Measurements from ENCODE around the gene CNTNAP2.

The CNTNAP2 gene

DNA sequence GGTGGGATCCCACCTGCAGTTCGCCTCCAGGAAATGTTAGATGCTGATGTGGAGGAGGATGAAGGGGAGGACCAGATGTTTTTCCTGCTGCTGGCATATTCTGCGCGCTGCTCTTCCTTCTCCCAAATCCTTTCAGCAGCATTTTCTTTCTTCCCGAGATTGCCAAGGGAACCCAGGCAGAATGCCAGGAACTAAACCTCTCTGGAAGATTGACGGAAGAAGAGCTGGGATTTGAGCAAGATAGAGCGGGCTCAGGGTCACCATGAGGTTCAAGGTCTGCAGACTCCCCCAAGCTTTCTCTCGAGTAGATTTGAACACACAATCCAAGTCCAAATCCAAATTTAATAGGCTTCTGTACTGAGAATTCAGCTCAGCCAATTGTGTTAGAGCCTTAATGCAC lies 2128.8 kb downstream of the CNTNAP2 start:
- H3K9ac ChIP-seq (ENCODE audit: insufficient read length): no peak overlapping the region
- H3K4me3 ChIP-seq: no peak overlapping the region
- TF ChIP-seq FOXP2 (optimal IDR thresholded peaks at IDR 0.05; ENCODE audit: control extremely low read depth, extremely low read length, insufficient read depth): no peak
- TF ChIP-seq POLR2AphosphoS5 (IDR thresholded peaks at IDR 0.05; ENCODE audit: borderline replicate concordance, low read depth, low read length): no peak
- no peak for TF ChIP-seq EZH2 (IDR thresholded peaks at IDR 0.05)
- no peak for DNase-seq (ENCODE audit: low read depth, low spot score)
- no peaks in the 10 kb centered on the region for H3K36me3 ChIP-seq (ENCODE audit: insufficient read depth, low read length)
- no peaks in the 10 kb centered on the region for H3K9me3 ChIP-seq (ENCODE audit: low read depth, low read length)
- no peak overlapping the region for H3K27ac ChIP-seq

DNA sequence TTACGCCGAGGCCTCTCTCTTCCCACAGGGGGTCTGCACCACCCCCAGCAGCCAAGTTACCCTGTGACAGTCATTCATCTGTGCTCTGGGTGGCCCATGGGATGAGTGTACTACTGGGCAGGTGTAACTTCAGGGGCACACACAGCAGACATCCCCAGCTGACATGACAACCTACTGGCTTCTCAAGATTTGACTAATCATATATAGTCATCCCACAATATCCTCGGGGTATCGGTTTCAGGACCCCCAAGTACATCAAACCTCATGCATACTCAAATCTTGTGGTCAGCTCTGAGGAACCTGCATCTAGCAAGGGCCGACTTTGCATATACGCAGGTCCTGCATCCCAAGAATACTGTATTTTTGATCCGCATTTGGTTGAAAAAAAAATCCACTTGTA lies 2137.0 kb downstream of the CNTNAP2 start:
- no peaks in the 10 kb centered on the region for H3K36me3 ChIP-seq (ENCODE audit: insufficient read depth, low read length)
- no peak overlapping the region for H3K27ac ChIP-seq
- TF ChIP-seq POLR2AphosphoS5 (IDR thresholded peaks at IDR 0.05; ENCODE audit: borderline replicate concordance, low read depth, low read length): no peak
- no peak for TF ChIP-seq FOXP2 (optimal IDR thresholded peaks at IDR 0.05; ENCODE audit: control extremely low read depth, extremely low read length, insufficient read depth)
- TF ChIP-seq EZH2 (IDR thresholded peaks at IDR 0.05): no peak
- no peak for DNase-seq (ENCODE audit: low read depth, low spot score)
- H3K4me3 ChIP-seq: no peak overlapping the region
- H3K9me3 ChIP-seq (ENCODE audit: low read depth, low read length): 0 out of 2 replicates have a peak, but pooled peaks cover 6% of the 10 kb centered on the region
- H3K9ac ChIP-seq (ENCODE audit: insufficient read length): no peak overlapping the region

DNA sequence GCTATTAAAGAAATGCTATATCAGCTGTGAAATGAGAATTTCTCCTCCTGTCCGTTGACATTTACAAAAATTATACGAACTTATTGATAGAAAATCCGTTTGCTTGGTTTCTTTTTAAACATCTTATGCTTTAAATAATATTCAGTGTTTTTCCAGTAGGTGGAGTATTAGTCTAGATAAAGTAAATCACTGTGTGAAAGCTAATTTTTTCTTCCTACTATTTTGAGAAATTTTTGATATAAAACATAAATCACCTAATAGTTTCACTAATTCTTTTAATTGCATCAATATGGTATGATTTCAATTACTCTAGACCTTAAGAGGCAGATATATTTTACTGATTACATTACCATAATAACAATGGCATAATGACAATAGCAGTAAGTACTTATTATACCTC lies 2138.7 kb downstream of the CNTNAP2 start:
- no peak for DNase-seq (ENCODE audit: low read depth, low spot score)
- H3K9me3 ChIP-seq (ENCODE audit: low read depth, low read length): 0 out of 2 replicates have a peak, but pooled peaks cover 6% of the 10 kb centered on the region
- no peak overlapping the region for H3K4me3 ChIP-seq
- H3K9ac ChIP-seq (ENCODE audit: insufficient read length): peak overlapping the region; percentile 64
- no peak overlapping the region for H3K27ac ChIP-seq
- no peak for TF ChIP-seq POLR2AphosphoS5 (IDR thresholded peaks at IDR 0.05; ENCODE audit: borderline replicate concordance, low read depth, low read length)
- no peak for TF ChIP-seq FOXP2 (optimal IDR thresholded peaks at IDR 0.05; ENCODE audit: control extremely low read depth, extremely low read length, insufficient read depth)
- H3K36me3 ChIP-seq (ENCODE audit: insufficient read depth, low read length): no peaks in the 10 kb centered on the region

DNA sequence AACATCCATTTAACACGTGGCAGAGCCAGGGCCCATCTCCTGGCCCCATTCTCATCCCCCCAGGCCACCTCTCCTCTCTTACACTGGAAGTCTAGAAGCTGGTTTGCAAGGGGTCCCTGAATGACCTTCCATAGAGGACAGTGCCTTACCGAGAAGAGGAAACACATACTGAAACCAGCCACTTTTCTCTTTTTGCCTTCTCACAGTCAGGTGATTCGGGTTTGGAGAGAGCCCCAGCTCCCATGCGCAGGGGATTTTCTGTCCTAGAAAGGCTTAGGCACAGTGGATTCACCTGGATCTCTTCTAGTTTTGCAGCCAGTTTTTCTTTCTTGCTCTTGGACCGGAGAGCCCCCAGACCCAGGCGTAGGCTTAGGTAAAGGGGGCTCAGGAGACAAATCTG lies 2139.8 kb downstream of the CNTNAP2 start:
- Histone ChIP-seq H3K4me3 (no peak overlapping the region), H3K36me3 (ENCODE audit: insufficient read depth, low read length) (no peaks in the 10 kb centered on the region), H3K27ac (no peak overlapping the region), H3K9ac (ENCODE audit: insufficient read length) (no peak overlapping the region), H3K9me3 (ENCODE audit: low read depth, low read length) (0 out of 2 replicates have a peak, but pooled peaks cover 4% of the 10 kb centered on the region)
- DNase-seq (ENCODE audit: low read depth, low spot score): no peak
- TF ChIP-seq POLR2AphosphoS5 (IDR thresholded peaks at IDR 0.05; ENCODE audit: borderline replicate concordance, low read depth, low read length) (no peak), EZH2 (IDR thresholded peaks at IDR 0.05) (no peak), FOXP2 (optimal IDR thresholded peaks at IDR 0.05; ENCODE audit: control extremely low read depth, extremely low read length, insufficient read depth) (no peak)

DNA sequence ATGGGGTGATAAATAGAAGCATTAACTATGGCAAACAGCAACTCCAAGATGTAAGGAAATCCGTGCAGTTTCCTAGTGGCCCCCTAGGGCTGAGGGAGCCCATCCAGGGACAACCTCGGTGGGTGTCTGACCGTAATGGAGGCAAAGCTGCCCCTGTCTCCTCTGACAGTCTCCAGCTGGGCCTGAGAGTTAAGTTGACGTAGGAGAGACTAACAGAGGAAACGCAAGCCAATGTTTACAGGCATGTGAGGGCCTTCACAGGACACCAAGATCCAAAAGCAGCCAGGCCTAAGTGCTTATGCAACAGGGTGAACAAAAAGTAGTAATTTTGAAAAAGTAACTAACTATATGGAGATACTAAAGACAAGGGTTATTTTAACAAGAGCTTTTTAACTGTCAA lies 2144.0 kb downstream of the CNTNAP2 start:
- Histone ChIP-seq H3K4me3 (no peak overlapping the region), H3K9ac (ENCODE audit: insufficient read length) (no peak overlapping the region), H3K36me3 (ENCODE audit: insufficient read depth, low read length) (no peaks in the 10 kb centered on the region), H3K27ac (no peak overlapping the region), H3K9me3 (ENCODE audit: low read depth, low read length) (no peaks in the 10 kb centered on the region)
- DNase-seq (ENCODE audit: low read depth, low spot score): no peak
- no peak for TF ChIP-seq POLR2AphosphoS5 (IDR thresholded peaks at IDR 0.05; ENCODE audit: borderline replicate concordance, low read depth, low read length)
- no peak for TF ChIP-seq FOXP2 (optimal IDR thresholded peaks at IDR 0.05; ENCODE audit: control extremely low read depth, extremely low read length, insufficient read depth)
- no peak for TF ChIP-seq EZH2 (IDR thresholded peaks at IDR 0.05)

DNA sequence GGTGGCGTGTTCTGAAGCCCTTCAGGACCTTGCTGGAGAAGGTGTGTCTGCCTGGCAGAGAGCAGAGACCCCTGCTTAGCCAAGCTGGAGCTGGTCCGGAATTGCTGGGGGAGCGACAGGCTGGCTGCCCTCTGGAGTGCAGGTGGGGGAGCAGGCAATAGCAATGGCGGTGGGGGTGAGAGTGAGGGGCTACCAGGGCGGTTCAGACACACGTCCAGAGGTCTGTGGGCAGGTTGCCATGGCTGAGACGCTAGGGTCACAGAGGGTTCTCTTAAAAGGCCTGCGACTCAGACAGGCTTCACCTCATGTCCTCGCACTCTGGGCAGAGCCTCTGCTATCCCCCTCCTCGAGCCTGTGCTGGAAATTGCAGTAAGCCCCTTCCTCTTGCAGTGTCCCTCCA lies 2144.9 kb downstream of the CNTNAP2 start:
- H3K36me3 ChIP-seq (ENCODE audit: insufficient read depth, low read length): no peaks in the 10 kb centered on the region
- H3K9ac ChIP-seq (ENCODE audit: insufficient read length): no peak overlapping the region
- no peaks in the 10 kb centered on the region for H3K9me3 ChIP-seq (ENCODE audit: low read depth, low read length)
- no peak for DNase-seq (ENCODE audit: low read depth, low spot score)
- TF ChIP-seq EZH2 (IDR thresholded peaks at IDR 0.05): no peak
- TF ChIP-seq FOXP2 (optimal IDR thresholded peaks at IDR 0.05; ENCODE audit: control extremely low read depth, extremely low read length, insufficient read depth): no peak
- TF ChIP-seq POLR2AphosphoS5 (IDR thresholded peaks at IDR 0.05; ENCODE audit: borderline replicate concordance, low read depth, low read length): no peak
- no peak overlapping the region for H3K4me3 ChIP-seq
- H3K27ac ChIP-seq: no peak overlapping the region

DNA sequence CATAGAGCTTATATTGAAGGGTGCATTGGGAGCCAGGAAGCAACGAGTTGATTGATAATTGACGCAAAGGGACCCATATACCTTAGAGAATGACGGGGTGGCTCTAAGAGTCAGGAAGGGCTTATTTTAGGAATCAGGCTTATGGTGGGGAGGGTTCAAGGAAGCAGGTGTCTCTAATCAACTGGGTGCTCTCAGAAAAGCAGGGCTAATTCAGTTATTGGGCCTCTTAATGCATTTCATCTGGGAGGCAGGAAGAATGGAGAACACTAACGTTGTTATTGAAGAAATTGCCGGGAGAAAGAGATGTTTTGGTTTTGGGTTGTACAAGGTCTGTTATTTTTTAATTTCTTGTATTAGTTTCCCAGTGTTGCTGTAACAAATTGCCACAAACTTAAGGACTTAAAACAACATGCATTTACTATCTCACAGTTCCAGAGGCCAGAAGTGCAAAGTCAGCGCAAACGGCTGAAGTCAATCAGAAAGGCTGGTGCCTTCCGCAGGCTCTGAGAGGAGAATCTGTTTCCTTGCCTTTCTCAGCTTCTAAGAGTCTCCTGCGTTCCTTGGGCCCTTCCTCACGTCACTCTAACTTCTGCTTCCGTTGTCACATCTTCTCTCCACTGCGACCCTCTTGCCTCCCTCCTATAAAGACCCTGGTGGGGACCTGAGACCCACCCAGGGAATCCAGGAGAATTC lies 2145.5 kb downstream of the CNTNAP2 start:
- Histone ChIP-seq H3K9ac (ENCODE audit: insufficient read length) (peak overlapping the region; percentile 58), H3K9me3 (ENCODE audit: low read depth, low read length) (no peaks in the 10 kb centered on the region), H3K27ac (peak overlapping the region; percentile 35), H3K4me3 (peak overlapping the region; percentile 73), H3K36me3 (ENCODE audit: insufficient read depth, low read length) (no peaks in the 10 kb centered on the region)
- TF ChIP-seq POLR2AphosphoS5 (IDR thresholded peaks at IDR 0.05; ENCODE audit: borderline replicate concordance, low read depth, low read length) (0 out of 2 replicates have a peak, but pooled peaks have one; percentile 28), EZH2 (IDR thresholded peaks at IDR 0.05) (no peak)
- no peak for DNase-seq (ENCODE audit: low read depth, low spot score)

DNA sequence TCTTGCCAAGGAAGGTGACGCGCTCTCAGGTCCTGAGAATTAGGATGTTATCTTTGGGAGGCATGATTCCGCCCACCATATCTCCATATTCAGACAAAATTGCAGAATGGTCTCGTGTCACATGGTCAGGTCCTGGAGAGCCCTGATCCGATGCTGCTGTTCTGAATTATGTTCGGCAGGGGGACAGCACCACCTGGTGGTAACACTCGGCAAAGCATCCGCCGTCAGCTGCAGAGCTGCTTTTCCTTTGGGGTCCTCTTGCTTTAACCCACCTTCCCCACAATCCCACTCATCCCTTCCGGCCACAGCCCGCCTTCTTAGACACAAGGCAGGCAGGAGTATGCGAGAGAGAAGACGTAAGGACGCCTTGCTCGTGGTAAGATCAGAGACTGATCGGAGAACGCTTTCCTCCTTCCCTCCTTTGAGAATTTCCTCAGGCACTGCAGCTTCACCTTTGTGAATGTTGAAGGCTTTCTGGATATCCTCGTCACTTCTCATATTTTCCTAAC lies 2146.2 kb downstream of the CNTNAP2 start:
- Histone ChIP-seq H3K9ac (ENCODE audit: insufficient read length) (peak overlapping the region; percentile 58), H3K36me3 (ENCODE audit: insufficient read depth, low read length) (no peaks in the 10 kb centered on the region), H3K4me3 (peak overlapping the region; percentile 73), H3K27ac (peak overlapping the region; percentile 35), H3K9me3 (ENCODE audit: low read depth, low read length) (no peaks in the 10 kb centered on the region)
- no peak for TF ChIP-seq POLR2AphosphoS5 (IDR thresholded peaks at IDR 0.05; ENCODE audit: borderline replicate concordance, low read depth, low read length)
- DNase-seq (ENCODE audit: low read depth, low spot score): no peak
